SU-DHL-6 (cell line): Measurements from ENCODE around the gene FTCD.

Experiments
- H2AFZ ChIP-seq: fragments of 200-600 bp; sonication (generic); 2 replicates; pipeline ENCODE4 v1.6.1; 2014; ENCODE audit warnings: low read depth, mild to moderate bottlenecking, moderate library complexity, mixed read lengths, antibody characterized with exemption, low read length; ENCODE audit not compliant: severe bottlenecking
- H3F3A ChIP-seq: fragments of 200-600 bp; shearing (Covaris generic); 2 replicates; pipeline ENCODE4 v1.6.0; 2016; ENCODE audit warnings: antibody characterized with exemption, mild to moderate bottlenecking; ENCODE audit not compliant: insufficient read depth
- H3K27ac ChIP-seq: fragments of 200-600 bp; sonication (generic); 2 replicates; pipeline ENCODE4 v1.5.1; 2016; ENCODE audit warnings: low read depth, mild to moderate bottlenecking, low read length, moderate library complexity, mixed read lengths
- H3K27me3 ChIP-seq: fragments of 200-600 bp; sonication (generic), shearing (Covaris generic); 2 replicates; pipeline ENCODE4 v1.6.0; 2014; ENCODE audit warnings: mild to moderate bottlenecking, low read length
- H3K36me3 ChIP-seq: fragments of 200-600 bp; sonication (generic); 2 replicates; pipeline ENCODE4 v1.6.1; 2014; ENCODE audit warnings: mild to moderate bottlenecking, low read length, mixed read lengths
- H3K4me2 ChIP-seq: fragments of 300-600, 200-600 bp; shearing (Covaris generic), sonication (generic); 2 replicates; pipeline ENCODE4 v1.6.0; 2014; ENCODE audit warnings: low read length, low read depth, mild to moderate bottlenecking; ENCODE audit not compliant: poor library complexity, severe bottlenecking
- H3K4me3 ChIP-seq: fragments of 200-600 bp; sonication (generic); 2 replicates; pipeline ENCODE4 v1.5.1; 2014; ENCODE audit warnings: antibody characterized with exemption, low read length, mild to moderate bottlenecking, mixed read lengths; ENCODE audit not compliant: insufficient read depth, poor library complexity, severe bottlenecking
- H3K79me2 ChIP-seq: fragments of 200-600 bp; sonication (generic); 2 replicates; pipeline ENCODE4 v1.6.1; 2014; ENCODE audit warnings: mild to moderate bottlenecking, low read length, moderate library complexity; ENCODE audit not compliant: insufficient read depth
- H3K9ac ChIP-seq: fragments of 200-600 bp; sonication (generic); 2 replicates; pipeline ENCODE4 v1.7.0; 2014; ENCODE audit warnings: mild to moderate bottlenecking, low read length
- H3K9me2 ChIP-seq: fragments of 200-600 bp; sonication (generic); replicated peaks from 2 replicates; pipeline ENCODE4 v1.6.1; 2014; ENCODE audit warnings: low read length; ENCODE audit not compliant: insufficient read depth
- H3K9me3 ChIP-seq: fragments of 200-600 bp; sonication (generic); 2 replicates; pipeline ENCODE4 v1.6.1; 2014; ENCODE audit warnings: low read length, mixed read lengths; ENCODE audit not compliant: insufficient read depth
- H4K20me1 ChIP-seq: fragments of 200-600 bp; sonication (generic); 2 replicates; pipeline ENCODE4 v1.6.1; 2014; ENCODE audit warnings: low read depth, mild to moderate bottlenecking, antibody characterized with exemption, low read length, moderate library complexity, mixed read lengths
- CTCF ChIP-seq: fragments of 200-600 bp; sonication (generic); IDR thresholded peaks from one replicate; pipeline ENCODE4 v1.5.1; 2017; ENCODE audit warnings: antibody characterized with exemption, mild to moderate bottlenecking, low read length, moderate library complexity; ENCODE audit not compliant: insufficient read depth, poor library complexity, severe bottlenecking
- EZH2phosphoT487 ChIP-seq: fragments of 200-600 bp; sonication (generic), shearing (Covaris generic); conservative IDR thresholded peaks from 2 replicates; pipeline ENCODE4 v1.6.1; 2018; ENCODE audit warnings: mild to moderate bottlenecking, antibody characterized with exemption, low read length, moderate library complexity, mixed read lengths

Gene FTCD

DNA sequence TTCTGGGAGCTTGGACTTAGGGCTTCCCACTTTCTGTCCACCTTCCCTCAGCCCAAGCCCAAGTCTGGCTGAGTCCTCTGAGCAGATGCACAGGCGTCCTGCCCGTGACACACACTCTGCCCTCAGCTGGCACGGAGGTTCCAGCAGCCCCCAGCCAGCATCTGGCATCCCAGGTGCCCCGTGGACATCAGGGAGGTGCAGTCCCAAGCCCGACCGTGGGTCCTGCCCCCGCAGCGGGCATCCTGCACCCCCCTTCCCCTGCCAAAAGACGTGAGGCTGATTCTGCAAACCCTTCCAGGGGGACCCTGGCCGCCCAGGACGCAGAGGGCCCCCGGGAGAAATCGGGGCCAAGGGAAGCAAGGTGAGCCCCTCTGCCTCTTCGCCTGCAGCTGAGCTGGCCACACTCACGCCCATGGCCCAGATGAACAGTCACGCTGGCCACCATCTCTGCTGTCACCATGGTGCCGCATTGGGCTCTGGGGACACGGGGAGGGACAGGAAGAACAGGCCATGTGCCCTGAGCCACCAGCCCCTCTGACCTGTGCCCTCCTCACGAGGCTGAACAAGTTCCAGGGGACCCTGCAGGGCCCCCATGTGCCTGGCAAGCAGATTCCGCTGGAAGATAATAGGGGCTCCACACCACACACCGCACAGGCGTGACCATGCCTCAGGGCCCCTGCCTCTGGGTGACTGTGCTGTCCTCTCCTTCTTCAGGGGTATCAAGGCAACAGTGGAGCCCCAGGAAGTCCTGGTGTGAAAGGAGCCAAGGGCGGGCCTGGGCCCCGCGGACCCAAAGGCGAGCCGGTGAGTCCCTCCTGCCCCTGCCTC, 36.8 kb downstream of the FTCD start:
- no peaks in the 10 kb centered on the region for H4K20me1 ChIP-seq
- no peak overlapping the region for H3K27ac ChIP-seq
- H3K9me3 ChIP-seq = no peaks in the 10 kb centered on the region
- no peaks in the 10 kb centered on the region for H3K79me2 ChIP-seq
- no peaks in the 10 kb centered on the region for H3F3A ChIP-seq
- no peak overlapping the region for H2AFZ ChIP-seq
- H3K4me3 ChIP-seq = no peak overlapping the region
- no peaks in the 10 kb centered on the region for H3K36me3 ChIP-seq
- H3K9me2 ChIP-seq = no peaks in the 10 kb centered on the region
- no peak overlapping the region for H3K9ac ChIP-seq
- H3K4me2 ChIP-seq = no peak overlapping the region
- TF ChIP-seq EZH2phosphoT487 (no peak), CTCF (no peak)
- no peaks in the 10 kb centered on the region for H3K27me3 ChIP-seq

GRCh38 chr21:46117586-46118315, 37.6 kb downstream of the FTCD start:
- Histone ChIP-seq H3K4me3 (no peak overlapping the region), H3K27me3 (no peaks in the 10 kb centered on the region), H3F3A (no peaks in the 10 kb centered on the region), H3K9me2 (no peaks in the 10 kb centered on the region), H3K79me2 (no peaks in the 10 kb centered on the region), H3K9me3 (no peaks in the 10 kb centered on the region), H3K9ac (no peak overlapping the region), H4K20me1 (no peaks in the 10 kb centered on the region), H2AFZ (no peak overlapping the region), H3K4me2 (no peak overlapping the region), H3K36me3 (no peaks in the 10 kb centered on the region), H3K27ac (no peak overlapping the region)
- TF ChIP-seq CTCF (no peak), EZH2phosphoT487 (no peak)

DNA sequence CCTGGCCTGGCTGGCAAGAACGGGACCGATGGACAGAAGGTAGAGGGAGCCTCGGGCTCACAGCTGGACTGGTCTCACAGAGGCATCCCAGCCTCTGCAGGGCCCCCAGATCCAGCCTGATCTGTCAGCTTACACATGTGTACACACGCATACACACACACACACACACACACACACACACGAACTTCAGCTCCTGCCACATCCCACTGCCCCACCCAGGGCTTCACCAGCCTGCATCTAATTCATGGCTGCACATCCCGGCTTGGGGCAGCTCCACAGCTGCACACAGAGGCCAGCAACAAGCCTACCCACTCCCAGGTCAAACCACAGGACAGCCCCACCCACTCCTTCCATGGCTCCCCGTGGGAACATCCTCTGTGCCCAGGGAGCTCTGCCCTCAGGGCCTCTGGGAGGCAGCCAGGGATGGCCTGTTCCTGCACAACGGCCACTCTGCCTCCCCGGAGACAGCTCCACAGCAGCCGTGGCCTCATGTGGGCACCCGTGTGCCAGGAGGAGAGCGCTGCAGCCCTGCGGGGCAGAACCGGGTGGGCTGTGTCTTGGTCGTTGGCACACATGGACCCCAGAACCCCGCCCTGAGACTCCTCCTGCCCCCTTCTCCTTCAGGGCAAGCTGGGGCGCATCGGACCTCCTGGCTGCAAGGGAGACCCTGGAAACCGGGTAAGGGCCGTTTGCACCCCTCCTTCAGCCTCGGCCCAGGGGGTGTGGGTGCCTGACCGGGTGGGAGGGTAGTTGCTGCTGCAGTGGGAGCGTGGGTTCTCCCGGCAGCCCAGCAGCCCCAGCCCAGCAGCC, 38.4 kb downstream of the FTCD start:
- TF ChIP-seq EZH2phosphoT487 (no peak), CTCF (no peak)
- Histone ChIP-seq H3K4me3 (no peak overlapping the region), H3K4me2 (no peak overlapping the region)

More for the DNA sequence above, 38.4 kb downstream of the FTCD start:
- no peak overlapping the region for H3K9ac ChIP-seq
- no peaks in the 10 kb centered on the region for H3K9me2 ChIP-seq
- H4K20me1 ChIP-seq = no peaks in the 10 kb centered on the region
- no peaks in the 10 kb centered on the region for H3F3A ChIP-seq
- H3K9me3 ChIP-seq = no peaks in the 10 kb centered on the region
- H3K27ac ChIP-seq = no peak overlapping the region
- H3K79me2 ChIP-seq = no peaks in the 10 kb centered on the region
- H3K36me3 ChIP-seq = no peaks in the 10 kb centered on the region
- H2AFZ ChIP-seq = no peak overlapping the region
- H3K27me3 ChIP-seq = no peaks in the 10 kb centered on the region
